Measurements from ENCODE around the gene RPL18. TPM values are rescaled to one million over a fixed set of nuclear protein-coding genes. Genes with fewer than 3 reads are reported as not detected.

The RPL18 gene
- total RNA-seq, 2 donors from 2014 or later: 2,402 to 3,112 TPM

DNA sequence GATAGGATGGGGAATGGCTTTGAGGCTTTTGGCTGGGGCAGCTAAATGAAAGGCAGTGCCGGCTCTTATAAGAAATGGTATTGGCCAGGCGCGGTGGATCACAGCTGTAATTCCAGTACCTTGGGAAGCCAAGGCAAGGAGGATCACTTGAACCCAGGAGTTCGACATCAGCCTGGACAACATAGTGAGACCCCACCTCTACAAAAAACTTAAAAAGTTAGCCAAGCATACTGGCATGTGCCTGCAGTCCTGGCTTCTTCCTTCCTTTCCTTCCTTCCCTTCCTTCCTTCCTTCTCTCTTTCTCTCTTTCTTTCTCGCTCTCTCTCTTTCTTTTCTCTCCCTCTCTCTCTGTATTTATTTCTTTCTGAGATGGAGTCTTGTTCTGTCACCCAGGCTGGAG lies 23.9 kb upstream of the RPL18 start:
- DNase-seq (no peak), ATAC-seq (no peak)
- no peak for TF ChIP-seq POLR2A (IDR thresholded peaks at IDR 0.05)
- TF ChIP-seq, protein P1, sequence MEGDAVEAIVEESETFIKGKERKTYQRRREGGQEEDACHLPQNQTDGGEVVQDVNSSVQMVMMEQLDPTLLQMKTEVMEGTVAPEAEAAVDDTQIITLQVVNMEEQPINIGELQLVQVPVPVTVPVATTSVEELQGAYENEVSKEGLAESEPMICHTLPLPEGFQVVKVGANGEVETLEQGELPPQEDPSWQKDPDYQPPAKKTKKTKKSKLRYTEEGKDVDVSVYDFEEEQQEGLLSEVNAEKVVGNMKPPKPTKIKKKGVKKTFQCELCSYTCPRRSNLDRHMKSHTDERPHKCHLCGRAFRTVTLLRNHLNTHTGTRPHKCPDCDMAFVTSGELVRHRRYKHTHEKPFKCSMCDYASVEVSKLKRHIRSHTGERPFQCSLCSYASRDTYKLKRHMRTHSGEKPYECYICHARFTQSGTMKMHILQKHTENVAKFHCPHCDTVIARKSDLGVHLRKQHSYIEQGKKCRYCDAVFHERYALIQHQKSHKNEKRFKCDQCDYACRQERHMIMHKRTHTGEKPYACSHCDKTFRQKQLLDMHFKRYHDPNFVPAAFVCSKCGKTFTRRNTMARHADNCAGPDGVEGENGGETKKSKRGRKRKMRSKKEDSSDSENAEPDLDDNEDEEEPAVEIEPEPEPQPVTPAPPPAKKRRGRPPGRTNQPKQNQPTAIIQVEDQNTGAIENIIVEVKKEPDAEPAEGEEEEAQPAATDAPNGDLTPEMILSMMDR (IDR thresholded peaks at IDR 0.05): no peak
- Histone ChIP-seq H3K27me3 (no peaks in the 10 kb centered on the region), H3K9me3 (no peaks in the 10 kb centered on the region), H3K27ac (no peak overlapping the region), H3K4me1 (peaks cover 40% of the 10 kb centered on the region), H3K4me3 (no peak overlapping the region), H3K36me3 (replicated peaks in 1 of 2; ENCODE audit: insufficient read depth in 1 of 2, low read depth in 2 of 2) (no peaks in the 10 kb centered on the region)
- intact Hi-C loops (cut with DNase I): no loop called here
- 78 to 89% methylated on average over 5 of the region's 5 CpGs for WGBS, 2 donors

DNA sequence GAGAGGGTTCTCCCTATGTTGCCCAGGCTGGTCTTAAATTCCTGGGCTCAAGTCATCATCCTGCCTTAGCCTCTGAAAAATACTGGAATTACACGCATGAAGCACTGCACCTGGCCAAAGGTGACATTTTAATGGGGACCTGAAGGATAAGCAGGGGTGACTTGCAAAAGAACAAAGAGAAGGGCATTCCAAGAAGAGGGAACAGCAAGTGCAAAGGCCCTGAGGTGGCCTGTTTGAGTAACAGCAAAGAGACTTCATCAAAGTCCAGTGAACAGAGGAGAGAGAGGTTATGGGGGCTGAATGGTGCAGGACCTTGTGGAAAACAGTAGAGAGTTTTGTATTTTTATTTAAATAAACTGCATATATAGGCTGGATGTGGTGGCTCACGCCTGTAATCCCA lies 22.9 kb upstream of the RPL18 start:
- intact Hi-C loops (cut with DNase I): no loop called here
- no peaks in the 10 kb centered on the region for H3K27me3 ChIP-seq
- 92% methylated on average over 2 of the region's 2 CpGs for WGBS, 2 donors

GRCh38 chr19:48639483-48640375 lies 20.8 kb upstream of the RPL18 start:
- intact Hi-C loops (cut with DNase I): no loop called here
- H3K36me3 ChIP-seq (replicated peaks in 1 of 2; ENCODE audit: insufficient read depth in 1 of 2, low read depth in 2 of 2): no peaks in the 10 kb centered on the region
- WGBS, 2 donors: 63 to 74% methylated on average over 25 to 33 of the region's 33 CpGs
- H3K9me3 ChIP-seq: no peaks in the 10 kb centered on the region
- peak overlapping the region in 1 of 4 donors; percentile 14 for H3K27ac ChIP-seq
- ATAC-seq (no peak), DNase-seq (peak in 2 of 4 donors; percentile 20 to 26)
- H3K4me1 ChIP-seq: peaks cover 28% of the 10 kb centered on the region
- H3K4me3 ChIP-seq: no peak overlapping the region
- TF ChIP-seq POLR2A (IDR thresholded peaks at IDR 0.05): no peak
- TF ChIP-seq, protein P1 (IDR thresholded peaks at IDR 0.05): no peak
- H3K27me3 ChIP-seq: no peaks in the 10 kb centered on the region

More for the DNA sequence above, 22.9 kb upstream of the RPL18 start:
- Histone ChIP-seq H3K9me3 (no peaks in the 10 kb centered on the region), H3K27ac (no peak overlapping the region), H3K4me3 (no peak overlapping the region), H3K36me3 (replicated peaks in 1 of 2; ENCODE audit: insufficient read depth in 1 of 2, low read depth in 2 of 2) (no peaks in the 10 kb centered on the region), H3K4me1 (peaks cover 40% of the 10 kb centered on the region)
- no peak for ATAC-seq
- no peak for DNase-seq
- TF ChIP-seq POLR2A (IDR thresholded peaks at IDR 0.05): no peak
- TF ChIP-seq, protein P1 (IDR thresholded peaks at IDR 0.05): no peak

DNA sequence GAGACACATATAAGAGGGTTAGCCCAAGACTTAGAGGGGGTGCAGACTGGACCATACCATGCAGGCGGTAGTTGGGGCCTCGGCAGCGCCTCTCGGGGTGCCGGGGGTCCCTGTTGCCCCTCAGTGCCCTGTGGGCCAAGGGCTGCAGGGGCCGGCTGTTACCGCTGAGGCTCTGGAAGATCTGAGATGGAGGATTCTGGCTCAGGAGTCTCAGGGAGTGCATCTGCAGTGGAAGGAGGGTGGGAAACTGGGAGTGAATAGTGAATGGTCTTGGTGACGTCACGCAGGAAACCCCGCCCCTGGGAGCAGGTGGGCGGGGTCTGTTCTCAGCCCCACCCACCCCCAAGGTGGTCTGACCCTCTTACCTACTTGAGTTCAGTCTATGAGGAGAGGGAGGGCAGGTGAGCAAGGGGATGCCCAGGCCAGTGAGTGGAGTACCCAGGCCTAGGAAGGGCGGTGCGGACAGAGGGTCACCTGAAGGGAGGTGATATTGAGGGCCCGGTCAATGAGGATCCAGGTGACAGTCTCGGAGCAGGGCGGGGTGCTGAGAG lies 19.9 kb upstream of the RPL18 start:
- peak in 3 of 4 donors; percentile 23 to 38 (median 27) for DNase-seq
- peaks cover 32% of the 10 kb centered on the region for H3K4me1 ChIP-seq
- intact Hi-C loops (cut with DNase I): no loop called here

More for the DNA sequence above, 19.9 kb upstream of the RPL18 start:
- Histone ChIP-seq H3K4me3 (no peak overlapping the region), H3K36me3 (replicated peaks in 1 of 2; ENCODE audit: insufficient read depth in 1 of 2, low read depth in 2 of 2) (no peaks in the 10 kb centered on the region), H3K9me3 (no peaks in the 10 kb centered on the region), H3K27ac (peak overlapping the region in 3 of 4 donors; percentile 95 to 98 (median 96)), H3K27me3 (no peaks in the 10 kb centered on the region)
- WGBS, 2 donors: 65 to 86% methylated on average over 10 to 13 of the region's 16 CpGs
- no peak for ATAC-seq
- TF ChIP-seq POLR2A (IDR thresholded peaks at IDR 0.05): no peak
- TF ChIP-seq, protein P1 (IDR thresholded peaks at IDR 0.05): no peak

Data from body of pancreas (tissue), 4 donors.